Nephron progenitor cell (in vitro differentiated cells): Measurements from ENCODE around the gene ARHGAP9.

Experiments used
- DNase-seq: peaks from one replicate; pipeline ENCODE4 v3.0.0; 2021
- H3K27ac Mint-ChIP-seq: 2 replicates; pipeline ENCODE4 v1.8.0; 2021; ENCODE audit warnings: mild to moderate bottlenecking, moderate library complexity, mixed read lengths
- H3K27me3 Mint-ChIP-seq: 2 replicates; pipeline ENCODE4 v1.8.0; 2021; ENCODE audit warnings: mild to moderate bottlenecking, low read depth, mixed read lengths; ENCODE audit not compliant: poor library complexity
- H3K36me3 Mint-ChIP-seq: 2 replicates; pipeline ENCODE4 v1.8.0; 2021; ENCODE audit warnings: low read depth, mixed read lengths
- H3K4me1 Mint-ChIP-seq: 2 replicates; pipeline ENCODE4 v1.8.0; 2021; ENCODE audit warnings: mixed read lengths
- H3K4me3 Mint-ChIP-seq: 2 replicates; pipeline ENCODE4 v1.8.0; 2021; ENCODE audit warnings: mild to moderate bottlenecking, moderate library complexity, mixed read lengths
- H3K9me3 Mint-ChIP-seq: 2 replicates; pipeline ENCODE4 v1.8.0; 2021; ENCODE audit warnings: mild to moderate bottlenecking, moderate library complexity, mixed read lengths
- TF ChIP-seq, protein P1 (sequence below): fragments of 200-600 bp; sonication (generic); IDR thresholded peaks from 2 replicates; pipeline ENCODE4 v1.5.0; 2021; ENCODE audit warnings: antibody characterized with exemption

The ARHGAP9 gene

DNA sequence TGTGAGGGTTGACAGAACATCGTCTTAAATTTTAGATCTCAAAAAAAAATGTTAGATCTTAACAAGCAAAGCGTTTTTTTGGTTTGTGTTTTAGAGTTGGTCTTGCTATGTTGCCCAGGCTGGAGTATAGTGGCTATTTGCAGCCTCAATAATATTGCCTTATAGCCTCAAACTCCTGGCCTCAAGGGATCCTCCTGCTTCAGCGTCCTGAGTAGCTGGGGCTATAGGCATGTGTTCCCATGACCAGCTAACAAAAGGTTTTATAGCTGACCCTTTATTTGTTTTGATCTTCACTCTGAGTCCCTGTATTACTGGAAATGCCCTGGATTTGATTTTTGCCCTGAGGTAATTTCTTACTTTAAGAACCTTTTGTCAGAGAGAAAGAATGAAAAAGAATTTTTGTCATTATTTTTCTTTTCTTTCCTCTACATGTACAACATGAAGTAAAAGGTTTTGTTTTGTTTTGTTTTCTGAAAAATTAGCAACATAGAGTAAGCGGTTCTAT lies 39.9 kb downstream of the ARHGAP9 start:
- Mint-ChIP-seq H3K9me3 (peaks cover 14% of the 10 kb centered on the region), H3K4me1 (peaks cover 7% of the 10 kb centered on the region), H3K27ac (no peak overlapping the region), H3K36me3 (peaks cover 9% of the 10 kb centered on the region), H3K4me3 (no peak overlapping the region), H3K27me3 (peaks cover 7% of the 10 kb centered on the region)
- DNase-seq = no peak
- TF ChIP-seq, protein P1, sequence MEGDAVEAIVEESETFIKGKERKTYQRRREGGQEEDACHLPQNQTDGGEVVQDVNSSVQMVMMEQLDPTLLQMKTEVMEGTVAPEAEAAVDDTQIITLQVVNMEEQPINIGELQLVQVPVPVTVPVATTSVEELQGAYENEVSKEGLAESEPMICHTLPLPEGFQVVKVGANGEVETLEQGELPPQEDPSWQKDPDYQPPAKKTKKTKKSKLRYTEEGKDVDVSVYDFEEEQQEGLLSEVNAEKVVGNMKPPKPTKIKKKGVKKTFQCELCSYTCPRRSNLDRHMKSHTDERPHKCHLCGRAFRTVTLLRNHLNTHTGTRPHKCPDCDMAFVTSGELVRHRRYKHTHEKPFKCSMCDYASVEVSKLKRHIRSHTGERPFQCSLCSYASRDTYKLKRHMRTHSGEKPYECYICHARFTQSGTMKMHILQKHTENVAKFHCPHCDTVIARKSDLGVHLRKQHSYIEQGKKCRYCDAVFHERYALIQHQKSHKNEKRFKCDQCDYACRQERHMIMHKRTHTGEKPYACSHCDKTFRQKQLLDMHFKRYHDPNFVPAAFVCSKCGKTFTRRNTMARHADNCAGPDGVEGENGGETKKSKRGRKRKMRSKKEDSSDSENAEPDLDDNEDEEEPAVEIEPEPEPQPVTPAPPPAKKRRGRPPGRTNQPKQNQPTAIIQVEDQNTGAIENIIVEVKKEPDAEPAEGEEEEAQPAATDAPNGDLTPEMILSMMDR = no peak

DNA sequence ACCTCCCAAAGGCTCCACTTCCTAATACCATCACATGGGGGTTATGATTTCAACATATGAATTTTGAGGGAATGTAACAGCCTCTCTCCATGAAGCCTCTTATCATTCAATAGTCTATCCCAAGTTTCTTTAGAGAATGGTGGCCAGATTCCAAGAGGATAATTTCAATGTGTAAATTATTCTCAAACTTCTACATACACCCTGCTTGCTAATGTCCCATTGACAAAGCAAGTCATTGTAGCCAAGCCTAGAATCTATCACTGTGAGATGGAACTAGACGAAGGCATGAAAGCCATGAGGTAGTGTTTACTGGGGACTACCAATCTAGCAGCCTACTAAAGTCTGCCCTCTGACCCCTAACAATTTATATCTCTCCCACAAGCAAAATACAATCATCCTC lies 41.3 kb downstream of the ARHGAP9 start:
- TF ChIP-seq, protein P1 = no peak
- Mint-ChIP-seq H3K4me1 (peaks cover 15% of the 10 kb centered on the region), H3K4me3 (no peak overlapping the region), H3K9me3 (peaks cover 14% of the 10 kb centered on the region), H3K36me3 (peaks cover 9% of the 10 kb centered on the region), H3K27me3 (peaks cover 7% of the 10 kb centered on the region), H3K27ac (no peak overlapping the region)
- DNase-seq = no peak

- H3K36me3 Mint-ChIP-seq = no peaks in the 10 kb centered on the region
- peaks cover 31% of the 10 kb centered on the region for H3K4me1 Mint-ChIP-seq
- no peak for DNase-seq
- TF ChIP-seq, protein P1 = no peak
- H3K27ac Mint-ChIP-seq = peak overlapping the region; percentile 93
- H3K9me3 Mint-ChIP-seq = no peaks in the 10 kb centered on the region
- H3K4me3 Mint-ChIP-seq = no peak overlapping the region
- peaks cover 4% of the 10 kb centered on the region for H3K27me3 Mint-ChIP-seq
Observed at GRCh38 chr12:57435293-57435692, 44.4 kb downstream of the ARHGAP9 start.

GRCh38 chr12:57434517-57435223 lies 45.0 kb downstream of the ARHGAP9 start, which contains the start of gene INHBC:
Gene INHBC, plus strand, starts transcription at chr12:57434784. Its CDS starts 103 bp downstream, at chr12:57434887.
- H3K4me1 Mint-ChIP-seq = peaks cover 37% of the 10 kb centered on the region
- TF ChIP-seq, protein P1 = no peak
- no peaks in the 10 kb centered on the region for H3K36me3 Mint-ChIP-seq
- DNase-seq = no peak
- no peak within 1 kb of the TSS for H3K4me3 Mint-ChIP-seq
- peaks cover 4% of the 10 kb centered on the region for H3K27me3 Mint-ChIP-seq
- H3K9me3 Mint-ChIP-seq = no peaks in the 10 kb centered on the region
- peak within 1 kb of the TSS; percentile 93 for H3K27ac Mint-ChIP-seq

DNA sequence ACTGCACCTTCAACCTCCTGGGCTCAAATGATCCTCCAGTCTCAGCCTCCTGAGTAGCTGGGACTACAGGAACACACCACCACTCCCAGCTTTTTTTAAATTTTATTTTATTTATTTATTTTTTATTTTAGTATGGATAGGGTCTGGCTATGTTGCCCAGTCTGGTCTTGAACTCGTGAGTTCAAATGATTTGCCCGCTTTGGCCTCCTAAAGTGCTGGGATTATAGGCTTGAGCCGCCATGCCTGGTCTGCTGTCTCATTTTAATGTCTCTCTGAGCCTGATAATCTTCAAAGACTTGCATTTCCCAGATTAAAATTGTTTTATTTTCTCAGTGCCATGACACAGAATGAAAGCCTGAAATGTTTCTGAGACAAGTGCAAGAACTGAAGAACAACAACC lies 46.3 kb downstream of the ARHGAP9 start:
- TF ChIP-seq, protein P1 = no peak
- H3K27ac Mint-ChIP-seq = no peak overlapping the region
- no peaks in the 10 kb centered on the region for H3K36me3 Mint-ChIP-seq
- no peak for DNase-seq
- H3K9me3 Mint-ChIP-seq = no peaks in the 10 kb centered on the region
- no peak overlapping the region for H3K4me3 Mint-ChIP-seq
- peaks cover 4% of the 10 kb centered on the region for H3K27me3 Mint-ChIP-seq
- H3K4me1 Mint-ChIP-seq = peaks cover 47% of the 10 kb centered on the region
